Anterior cingulate cortex (tissue), 58 donors: ENCODE results near the gene MSI2.
A peak's percentile ranks its signal among the peaks of the same experiment; 100 is the strongest.

Experiments used
- DNase-seq, 58 donors: peaks; one replicate each; lab custom pipeline; 2025; lab: John Stamatoyannopoulos, UW

MSI2 gene

DNA sequence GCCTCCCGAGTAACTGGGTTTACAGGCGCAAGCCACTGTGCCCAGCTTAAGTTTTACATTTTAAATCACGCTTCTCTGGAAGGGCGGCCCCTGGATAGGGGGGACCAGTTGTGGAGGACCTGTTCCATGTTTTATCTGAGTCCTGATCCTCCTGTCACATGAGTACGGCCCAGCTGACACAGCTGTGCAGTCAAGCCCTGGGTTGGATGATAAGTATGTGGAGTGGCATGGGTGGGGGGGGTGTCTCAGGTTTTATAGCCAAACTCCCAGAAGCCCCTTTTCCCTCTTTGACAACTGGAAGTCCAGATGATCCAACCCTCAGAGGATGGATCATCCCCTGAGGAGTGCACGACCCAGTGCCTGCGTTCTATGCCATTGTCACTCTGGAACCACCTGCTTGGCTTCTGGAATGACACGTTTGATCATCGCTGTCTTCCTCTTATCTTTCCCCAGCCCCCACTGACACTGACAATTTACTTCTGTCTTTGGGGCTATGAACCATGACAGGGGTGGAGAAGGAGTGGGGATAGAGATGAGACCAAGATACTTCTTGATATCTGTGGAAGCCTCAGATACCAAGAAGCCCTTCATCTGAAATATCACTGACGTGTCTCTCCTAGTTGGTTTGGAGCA lies 191.2 kb downstream of the MSI2 start:
- DNase-seq: no peak

DNA sequence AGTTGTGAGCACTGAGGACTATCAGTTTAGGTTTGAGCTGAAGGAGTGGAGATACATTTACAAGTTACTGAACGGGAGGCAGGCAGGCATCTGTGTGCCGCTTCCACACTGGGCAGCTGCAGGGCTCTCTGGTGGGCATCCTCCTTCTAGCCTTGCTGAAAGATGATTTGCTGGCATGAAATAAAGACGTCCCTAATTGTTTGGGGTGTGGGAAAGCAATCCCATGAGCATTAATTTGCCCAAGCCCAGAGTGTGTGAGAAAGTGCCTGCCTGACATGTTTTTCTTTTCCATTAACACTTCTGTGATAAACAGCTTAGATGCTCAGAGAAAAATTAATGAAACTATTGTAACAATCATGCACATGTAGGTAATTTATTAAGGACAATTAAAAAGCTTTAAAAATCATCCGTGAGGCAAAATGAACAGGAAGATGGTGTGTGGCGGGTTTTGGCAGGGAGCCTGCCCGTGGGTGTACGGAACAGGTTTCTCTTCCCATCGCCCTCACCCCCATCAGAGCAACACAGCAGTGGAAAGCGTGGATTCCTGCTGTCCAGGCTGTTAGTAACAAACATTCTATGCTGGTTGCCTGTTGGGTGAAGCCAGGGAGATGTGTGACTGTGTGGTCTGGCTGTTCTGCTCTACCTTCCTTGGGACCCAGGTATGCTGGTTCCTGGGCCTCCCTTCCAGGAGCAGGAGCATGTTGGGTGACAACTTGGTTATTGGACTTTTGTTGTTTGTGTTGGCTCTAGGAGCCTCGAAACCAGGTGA lies 191.9 kb downstream of the MSI2 start:
- DNase-seq: no peak

DNA sequence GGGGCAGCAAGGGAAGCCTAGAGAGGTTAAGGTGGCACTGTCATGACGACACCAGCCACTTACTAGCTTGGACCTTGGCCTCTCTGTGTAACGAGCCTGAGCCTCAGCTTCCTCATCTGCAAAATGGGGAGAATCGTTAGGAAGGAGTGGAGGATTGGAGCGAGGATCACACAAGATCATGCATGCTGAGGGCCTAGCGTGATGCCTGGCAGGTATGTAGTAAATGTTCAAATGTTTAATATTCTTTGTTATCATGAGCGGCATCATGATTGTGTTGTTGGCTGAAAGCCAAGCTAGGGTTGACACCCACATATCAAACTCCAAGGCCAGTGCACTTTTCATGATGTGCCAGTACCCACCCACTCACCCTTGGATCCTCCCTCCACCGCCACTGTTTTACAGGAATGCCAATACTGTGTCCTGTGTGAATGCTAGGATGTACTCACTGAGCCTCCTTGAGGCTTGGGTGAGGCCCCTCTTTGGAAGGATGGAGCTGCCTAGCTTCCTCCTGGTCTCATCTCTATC lies 192.5 kb downstream of the MSI2 start:
- DNase-seq: no peak

DNA sequence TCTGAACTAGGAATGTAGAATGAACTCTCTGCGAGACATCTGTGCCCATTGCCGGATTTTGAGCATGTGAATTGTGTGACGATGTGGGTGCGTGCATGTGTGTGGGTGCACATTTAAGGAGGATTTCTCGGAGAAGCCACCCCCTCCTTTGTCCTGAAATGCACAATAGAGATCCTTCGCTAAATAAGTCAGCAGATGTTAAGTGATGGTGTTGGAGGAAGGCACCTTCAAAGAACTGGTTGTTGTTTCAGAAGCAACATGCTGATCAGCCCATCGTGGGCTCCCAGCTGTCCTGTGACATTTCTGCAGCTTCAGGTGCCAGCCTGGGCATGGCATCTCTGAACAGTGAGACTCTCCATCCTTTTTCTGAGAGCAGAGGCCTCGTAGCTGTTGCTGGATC lies 194.9 kb downstream of the MSI2 start:
- no peak for DNase-seq

DNA sequence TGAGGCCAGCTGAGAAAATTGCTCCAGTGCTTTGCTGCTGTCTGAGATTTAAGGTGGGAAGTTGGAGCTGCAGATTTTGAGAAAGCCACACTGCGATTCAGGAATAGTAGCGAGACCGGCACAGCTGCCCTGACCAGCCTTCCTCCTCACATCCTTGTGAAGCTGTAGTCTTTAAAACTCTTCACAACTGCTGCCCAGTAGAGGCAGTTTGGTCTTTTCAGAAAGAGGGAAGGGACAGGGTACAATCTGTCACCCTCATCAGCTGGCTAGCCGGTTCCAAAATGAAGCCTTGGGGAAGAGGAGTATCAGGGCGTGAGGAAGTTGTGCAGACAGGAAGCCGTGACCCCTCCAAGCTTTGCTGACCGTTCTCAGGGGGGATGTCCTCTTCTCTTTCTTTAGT lies 195.3 kb downstream of the MSI2 start:
- no peak for DNase-seq

DNA sequence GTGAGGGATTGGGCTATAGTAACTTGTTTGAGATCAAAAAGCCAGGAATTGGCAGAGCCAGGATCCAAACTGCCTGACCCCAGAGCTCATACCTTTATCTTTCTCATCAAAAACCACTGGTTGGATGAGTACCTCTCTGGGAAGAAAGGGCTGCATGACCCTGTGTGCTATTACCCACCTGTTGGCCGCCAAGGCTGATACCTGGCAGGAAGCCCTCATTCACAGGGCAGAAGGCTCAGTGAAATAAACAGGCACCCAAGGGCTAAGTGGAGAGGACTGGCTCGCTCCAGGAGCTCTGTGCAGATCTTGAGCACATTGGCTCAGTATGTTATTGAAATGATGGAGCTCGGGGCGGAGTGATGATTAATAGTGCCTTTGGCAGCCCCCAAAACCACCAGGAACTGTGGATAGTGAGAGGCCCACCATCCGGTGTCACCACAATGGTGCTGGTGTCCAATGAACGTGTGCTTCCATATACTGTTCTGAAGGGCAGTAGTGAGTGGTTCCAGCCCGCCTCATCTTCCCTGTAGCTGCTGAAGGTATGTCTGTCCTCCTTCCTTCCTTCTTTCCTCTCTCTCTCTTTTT lies 197.6 kb downstream of the MSI2 start:
- no peak for DNase-seq

DNA sequence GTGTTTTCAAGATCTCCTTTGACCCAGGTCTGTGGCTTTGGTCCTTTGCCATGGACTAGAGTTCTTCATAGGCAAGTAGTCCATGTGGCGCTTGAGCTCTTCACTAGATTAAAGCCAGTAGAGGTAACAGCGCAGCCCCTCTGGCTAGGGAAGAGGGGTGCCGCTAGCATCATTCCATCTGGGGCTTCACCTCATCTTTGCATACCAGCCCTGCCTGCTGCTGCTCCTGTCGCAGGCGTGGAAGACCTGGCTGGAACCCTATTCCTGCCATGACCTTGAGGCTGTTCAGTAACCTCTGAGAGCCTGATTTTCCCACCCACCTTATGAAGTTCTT lies 198.4 kb downstream of the MSI2 start:
- no peak for DNase-seq

DNA sequence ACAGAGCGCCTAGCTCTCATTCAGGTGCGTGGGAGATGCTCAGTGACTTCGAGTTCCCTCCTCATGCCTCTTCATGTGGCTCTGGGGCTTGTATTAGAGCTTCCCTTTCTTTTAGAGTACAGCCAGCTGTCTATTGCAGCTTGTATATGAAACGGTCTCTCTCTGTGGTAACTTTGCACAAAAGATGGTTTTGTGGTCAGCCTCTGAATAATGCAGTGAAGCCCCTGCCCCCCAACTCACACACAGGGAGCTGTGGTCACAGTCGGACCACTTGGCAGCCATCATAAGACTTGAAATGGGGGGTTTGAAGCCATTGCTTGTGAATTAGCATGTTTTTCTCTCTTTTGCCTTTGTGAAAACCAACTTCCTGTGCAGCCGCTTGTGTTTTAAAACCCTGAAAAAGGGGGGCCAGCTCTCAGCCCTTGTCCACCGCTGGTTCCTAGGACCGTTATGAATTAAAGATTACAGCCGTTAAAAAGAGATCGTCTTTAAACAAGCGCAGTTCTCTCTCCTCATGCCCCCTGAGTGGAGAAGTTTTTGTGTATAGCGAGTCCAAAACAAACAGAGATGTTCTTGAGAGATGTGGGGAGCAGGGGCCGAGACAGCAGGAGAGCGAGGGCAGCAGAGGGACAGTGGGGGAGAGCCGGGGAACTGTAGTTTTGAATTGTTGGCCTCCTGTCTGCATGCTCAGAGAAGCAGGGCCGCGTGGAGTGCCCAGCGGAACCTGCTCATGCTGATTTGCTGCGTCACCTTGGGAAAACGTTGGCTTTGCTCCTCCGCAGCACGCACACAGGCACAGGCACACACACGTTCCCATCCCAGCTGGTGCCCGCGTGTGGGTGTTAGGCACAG lies 199.0 kb downstream of the MSI2 start:
- DNase-seq: peak in 32 of 58 donors; percentile 8 to 73 (median 48)

DNA sequence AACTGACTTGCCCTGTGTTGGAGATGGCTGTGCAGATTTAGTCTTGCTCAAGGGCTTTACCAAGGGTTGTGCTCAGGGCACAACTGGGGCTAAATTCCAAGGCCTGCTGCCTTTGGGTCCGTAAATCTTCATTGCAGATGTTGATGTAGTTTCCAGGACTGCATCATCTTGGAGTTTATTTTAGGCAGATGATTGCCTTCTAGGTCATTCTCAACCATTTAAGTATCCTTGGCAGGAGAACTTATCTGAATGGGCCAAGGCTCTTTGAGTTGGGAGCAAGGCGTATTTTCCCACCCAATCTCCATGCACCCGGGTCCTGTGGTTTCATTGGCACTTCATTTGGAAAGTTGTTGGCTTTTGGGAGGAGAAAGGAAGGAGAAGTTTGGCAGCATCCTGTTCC lies 200.3 kb downstream of the MSI2 start:
- peak in 3 of 58 donors; percentile 4 to 53 (median 14) for DNase-seq

DNA sequence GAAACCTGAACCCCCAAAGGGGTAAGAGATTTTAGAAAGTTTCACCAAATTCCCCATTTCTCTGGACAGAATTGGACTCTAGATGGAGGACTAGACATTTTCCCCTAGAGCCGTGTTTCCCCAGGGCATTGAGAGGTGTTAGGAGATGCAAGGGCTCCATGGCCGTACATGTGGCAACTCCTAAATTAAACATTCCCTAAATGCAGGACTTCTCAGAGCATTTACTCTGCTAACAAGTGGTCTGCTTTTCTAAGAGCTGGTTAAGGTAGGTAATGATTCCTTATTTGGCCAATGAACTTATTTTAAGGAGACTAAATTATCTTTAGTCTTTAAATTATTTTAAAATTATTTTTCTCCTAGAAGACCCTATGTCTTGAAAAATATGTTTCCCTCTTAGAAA lies 200.9 kb downstream of the MSI2 start:
- no peak for DNase-seq

DNA sequence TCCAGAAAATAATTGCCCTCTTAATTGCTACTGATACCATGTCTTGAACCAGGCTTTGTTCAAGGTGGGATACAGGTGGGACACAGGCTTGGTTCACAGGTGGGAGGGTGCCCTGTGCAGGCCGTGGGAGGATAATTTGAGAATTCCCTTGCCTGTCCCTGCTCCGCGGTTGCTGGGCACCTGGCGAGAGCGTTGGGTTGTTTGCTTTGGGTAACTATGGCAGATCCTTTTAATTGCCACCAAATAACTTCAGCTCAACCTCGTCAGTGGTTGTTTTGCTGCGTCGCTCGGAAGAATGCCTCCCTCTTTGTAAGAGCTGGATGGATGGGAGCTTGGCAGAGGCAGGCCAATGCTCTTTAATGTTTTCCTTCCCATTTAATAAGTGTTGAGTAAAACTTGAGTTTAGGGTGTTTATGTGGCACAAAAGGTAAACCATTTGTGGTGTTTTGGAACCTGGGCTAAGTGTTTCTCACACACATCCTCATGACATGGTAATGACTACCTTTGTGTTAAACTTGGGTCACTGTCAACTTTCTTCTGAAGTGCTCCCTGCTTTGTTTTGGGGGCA lies 202.5 kb downstream of the MSI2 start:
- peak in 1 of 58 donors; percentile 21 for DNase-seq

DNA sequence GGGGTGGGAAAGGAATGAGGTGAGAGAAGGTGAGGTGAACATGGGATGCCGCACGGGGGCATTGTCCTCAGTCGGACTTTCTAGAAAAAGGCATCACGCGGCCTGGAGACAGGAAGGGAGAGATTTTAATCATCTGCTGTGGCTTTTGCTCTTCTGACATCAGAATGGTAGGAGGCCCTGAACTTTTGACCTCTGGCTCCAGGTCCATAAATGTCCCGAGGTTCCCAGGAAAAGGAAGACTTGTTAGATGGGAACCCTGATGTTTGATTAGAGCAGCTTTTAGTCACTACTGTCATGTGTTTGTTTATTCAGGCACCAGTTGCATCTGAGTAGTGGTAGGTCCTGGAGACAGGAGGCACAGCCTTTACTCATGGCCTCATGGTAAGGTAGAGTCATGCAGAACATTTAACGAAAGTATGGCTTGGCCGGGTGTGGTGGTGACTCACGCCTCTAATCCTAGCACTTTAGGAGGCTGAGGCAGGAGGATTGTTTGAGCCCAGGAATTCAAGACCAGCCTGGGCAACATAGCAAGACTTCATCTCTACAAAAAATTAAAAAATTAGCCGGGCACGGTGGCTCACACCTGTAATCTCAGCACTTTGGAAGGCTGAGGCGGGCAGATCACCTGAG lies 203.1 kb downstream of the MSI2 start:
- no peak for DNase-seq

DNA sequence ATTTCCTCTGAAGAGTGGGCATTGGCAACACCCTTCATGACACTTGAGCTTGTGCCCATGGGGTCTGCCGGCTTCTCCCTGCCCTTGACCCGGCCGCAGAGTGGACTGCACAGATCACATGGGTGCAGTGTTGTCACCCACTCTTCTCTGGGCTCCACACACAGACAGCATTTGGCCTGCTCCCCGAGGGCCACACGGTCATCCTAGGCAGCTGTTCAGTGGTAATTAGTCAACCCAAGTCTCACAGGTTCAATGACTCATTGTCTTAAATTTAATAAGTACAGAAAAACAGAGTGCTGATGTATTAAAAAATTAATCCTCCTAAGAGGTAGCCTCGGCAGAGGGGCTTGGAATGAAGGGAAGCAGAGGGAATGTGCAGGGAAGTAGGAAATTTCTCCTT lies 204.8 kb downstream of the MSI2 start:
- no peak for DNase-seq

DNA sequence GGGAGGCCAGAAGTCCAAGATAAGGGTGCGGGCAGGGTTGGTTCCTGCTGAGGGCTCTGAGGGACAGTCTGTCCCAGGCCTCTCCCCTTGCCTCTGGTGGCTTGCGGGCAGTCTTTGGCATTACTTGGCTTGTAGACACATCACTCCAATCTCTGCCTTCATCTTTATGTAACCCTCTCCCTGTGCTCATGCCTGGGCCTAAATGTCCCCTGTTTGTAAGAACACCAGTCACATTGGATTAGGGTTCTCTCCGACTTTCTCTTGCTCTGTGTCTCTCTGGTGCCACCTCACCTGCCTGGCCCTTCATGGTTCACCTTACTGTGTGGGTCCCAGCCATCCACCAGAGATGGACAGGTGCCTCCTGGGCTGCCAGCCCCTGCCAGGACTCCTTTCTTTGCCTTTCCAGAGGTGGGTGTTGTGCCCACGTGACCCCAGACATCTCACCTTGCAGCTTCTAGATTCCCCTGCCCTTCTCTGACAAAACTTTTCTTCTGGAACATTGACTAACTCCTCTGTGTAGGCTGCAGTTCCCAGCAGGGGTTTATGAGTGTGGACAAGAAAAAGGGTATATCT lies 205.8 kb downstream of the MSI2 start:
- no peak for DNase-seq

DNA sequence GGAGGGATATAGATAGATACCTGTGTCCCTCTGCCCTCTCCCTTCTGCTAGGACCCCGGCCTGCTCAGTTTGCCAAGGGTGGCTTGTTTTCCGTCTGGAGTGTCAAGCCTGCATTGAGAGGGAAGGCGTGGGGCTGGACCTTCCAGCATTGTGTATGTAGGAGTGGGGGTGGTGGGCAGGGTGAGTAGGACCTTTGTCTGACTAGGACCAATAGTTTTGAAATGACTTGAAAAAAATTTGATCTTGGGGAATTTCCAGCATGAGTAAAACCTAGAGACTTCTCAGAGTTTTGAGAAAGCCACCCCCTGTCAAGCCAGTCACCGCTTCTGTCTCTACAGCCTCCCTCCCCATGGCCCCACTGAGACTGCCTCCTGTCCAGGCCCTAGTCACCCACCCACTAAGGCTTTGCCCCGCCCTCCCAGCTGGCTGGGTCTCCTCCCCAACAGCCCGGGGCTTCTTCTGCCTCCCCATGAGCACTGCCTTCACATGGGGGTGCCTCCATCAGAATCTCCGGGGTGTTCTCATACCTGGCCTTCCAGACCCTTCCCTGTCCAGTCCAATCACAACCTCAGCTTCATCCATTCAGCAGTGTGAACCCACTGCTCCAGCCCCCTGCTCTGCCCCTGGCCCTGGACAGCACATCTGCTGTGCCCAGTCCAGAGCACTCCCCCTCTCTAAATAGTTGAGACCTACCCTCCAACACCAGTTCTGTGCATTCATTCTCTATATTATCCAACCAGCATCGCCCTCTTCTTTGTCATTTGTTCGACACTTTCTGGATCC lies 207.0 kb downstream of the MSI2 start:
- DNase-seq: no peak

DNA sequence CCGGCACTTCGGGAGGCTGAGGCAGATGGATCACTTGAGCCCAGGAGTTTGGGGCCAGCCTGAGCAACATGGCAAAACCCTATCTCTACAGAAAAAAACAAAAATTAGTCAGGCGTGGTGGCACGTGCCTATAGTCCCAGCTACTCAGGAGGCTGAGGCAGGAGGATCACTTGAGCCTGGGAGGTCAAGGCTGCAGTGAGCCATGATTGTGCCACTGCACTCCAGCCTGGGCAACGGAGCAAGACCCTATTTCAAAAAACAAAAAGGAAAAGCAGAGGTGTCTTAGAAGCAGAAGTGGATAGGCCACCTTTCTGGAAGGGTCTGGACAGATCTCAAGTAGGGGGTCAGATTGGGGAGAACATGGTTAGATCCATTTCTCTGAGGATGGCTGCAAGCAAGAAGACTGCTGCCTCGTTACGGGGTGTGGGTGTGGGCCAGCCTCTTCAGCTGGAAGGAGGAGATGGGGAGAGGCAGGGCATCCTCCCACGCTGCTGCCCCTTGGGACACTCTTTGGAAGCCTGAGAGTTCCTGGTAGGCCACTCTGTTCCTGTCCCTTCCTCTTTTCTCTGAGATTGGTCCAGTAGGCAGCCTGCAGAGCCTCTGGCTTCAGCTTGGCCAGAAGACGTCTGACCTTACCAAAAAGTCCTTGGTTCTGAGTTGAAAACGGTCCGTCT lies 208.0 kb downstream of the MSI2 start:
- DNase-seq: no peak

DNA sequence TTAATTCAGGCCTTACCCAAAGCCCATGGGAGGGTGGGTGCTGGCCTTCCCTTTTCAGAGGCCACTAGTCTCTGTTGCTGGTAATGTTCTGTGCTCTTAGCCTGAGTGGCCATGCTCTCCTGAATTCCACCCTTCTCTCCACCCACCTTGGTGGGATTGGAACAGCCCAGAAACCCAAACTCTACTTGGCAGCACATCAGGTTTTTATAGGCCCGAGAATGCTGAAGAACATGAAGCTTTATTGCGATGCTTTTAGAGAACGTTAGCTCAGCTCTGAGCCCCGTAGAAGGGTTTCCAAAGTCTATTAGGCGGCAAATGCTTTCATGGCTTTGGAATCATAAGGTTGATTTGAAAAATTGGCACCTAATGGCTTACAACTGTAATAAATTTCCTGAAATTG lies 209.3 kb downstream of the MSI2 start:
- peak in 1 of 58 donors; percentile 47 for DNase-seq

DNA sequence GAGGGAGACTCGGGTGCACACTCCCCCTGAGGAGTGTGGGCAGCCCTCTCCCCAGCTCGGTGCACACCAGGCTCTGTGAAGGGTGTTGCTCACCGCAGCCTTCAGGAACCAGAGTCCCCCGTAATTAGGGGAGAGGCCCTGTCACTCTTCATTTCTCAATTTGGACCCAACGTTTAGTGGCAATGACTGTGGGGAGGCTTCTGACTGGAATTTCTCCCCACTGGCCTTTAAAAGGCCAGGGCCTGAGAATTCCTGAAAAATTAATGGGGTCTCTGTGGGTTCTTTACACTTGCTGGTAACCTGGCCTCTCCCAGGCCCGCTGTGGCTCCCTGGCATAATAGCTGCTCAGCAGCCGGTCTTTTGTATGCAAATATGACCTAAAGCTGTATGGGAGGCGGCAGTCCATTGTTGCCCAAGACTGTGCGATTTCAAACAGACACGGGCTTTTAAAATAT lies 209.7 kb downstream of the MSI2 start:
- DNase-seq: no peak
